GM18505 (cell line): ENCODE data around the gene VSNL1.

Experiments
- ATAC-seq: cut with Tn5 transposase; IDR thresholded peaks from one replicate; pipeline ENCODE4 v1.9.1; 2021; ENCODE audit not compliant: unreplicated experiment
- POLR2A ChIP-seq: IDR thresholded peaks from 4 replicates; pipeline ENCODE4 v1.6.1; 2011; ENCODE audit warnings: borderline replicate concordance; ENCODE audit not compliant: insufficient read depth, insufficient read length; ENCODE audit errors: extremely low read depth

The VSNL1 gene

GRCh38 chr2:17672583-17673317, 132.3 kb downstream of the VSNL1 start:
- TF ChIP-seq POLR2A = no peak
- no peak for ATAC-seq

DNA sequence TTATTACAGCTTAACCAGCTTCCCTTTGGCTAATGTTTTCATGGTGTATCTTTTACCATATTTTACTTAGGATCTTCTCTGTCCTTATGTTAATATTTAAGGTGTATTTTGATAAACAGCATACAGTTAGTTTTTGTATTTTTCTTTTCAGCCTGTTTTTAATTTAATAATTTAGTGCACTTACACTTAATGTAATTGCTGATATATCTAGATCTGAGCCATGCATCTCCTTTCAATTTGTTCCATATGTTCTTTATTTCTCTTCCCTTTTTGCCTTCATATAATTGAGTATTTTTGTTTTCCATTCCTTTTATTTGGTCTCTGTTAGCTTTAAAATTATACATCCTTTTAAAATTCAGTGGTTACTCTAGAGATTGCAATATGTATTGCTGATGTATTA, 134.3 kb downstream of the VSNL1 start:
- ATAC-seq = no peak
- TF ChIP-seq POLR2A = no peak

GRCh38 chr2:17680119-17680518, 139.6 kb downstream of the VSNL1 start:
- no peak for ATAC-seq

GRCh38 chr2:17682098-17682857, 141.8 kb downstream of the VSNL1 start:
- no peak for ATAC-seq
- no peak for TF ChIP-seq POLR2A

More at GRCh38 chr2:17680119-17680518, 139.6 kb downstream of the VSNL1 start:
- TF ChIP-seq POLR2A = no peak

GRCh38 chr2:17683981-17684380, 143.5 kb downstream of the VSNL1 start:
- no peak for TF ChIP-seq POLR2A
- no peak for ATAC-seq

GRCh38 chr2:17688600-17688999, 148.1 kb downstream of the VSNL1 start:
- ATAC-seq = no peak
- no peak for TF ChIP-seq POLR2A

DNA sequence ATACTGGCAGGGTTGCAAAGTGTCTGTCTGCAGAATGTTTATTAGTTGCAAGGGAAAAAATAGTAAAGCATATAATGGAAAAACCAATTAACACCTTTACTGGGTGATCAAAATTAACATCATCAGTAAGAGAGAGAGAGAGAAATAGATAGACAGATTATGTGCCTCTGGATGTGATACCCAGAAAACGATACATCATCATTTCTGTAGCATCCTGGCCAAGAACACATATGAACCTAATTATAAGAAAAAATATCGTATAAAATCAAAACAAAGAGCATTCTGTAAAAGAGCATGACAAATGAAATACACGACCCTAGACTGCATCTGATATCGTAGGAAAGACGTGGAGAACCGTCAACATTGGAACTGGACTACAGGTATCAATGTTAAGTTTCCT, 148.5 kb downstream of the VSNL1 start:
- no peak for TF ChIP-seq POLR2A
- no peak for ATAC-seq

- TF ChIP-seq POLR2A = no peak
- ATAC-seq = no peak
Measured at GRCh38 chr2:17690776-17691175, 150.3 kb downstream of the VSNL1 start.
